Hematopoietic multipotent progenitor cell treated with erythropoietin and hydrocortisone succinate and interleukin-3 and kit ligand, for 4 days (in vitro differentiated cells): ENCODE data around the gene METRNL.

Source experiments
- DNase-seq: peaks from one replicate; pipeline ENCODE4 v3.0.0-alpha.2; 2015

The METRNL gene

GRCh38 chr17:83067718-83068261, 11.6 kb upstream of the METRNL start:
- DNase-seq = no peak

- DNase-seq = peak; percentile 68
Measured at GRCh38 chr17:83068641-83069570, 10.5 kb upstream of the METRNL start.

GRCh38 chr17:83069571-83069906, 9.9 kb upstream of the METRNL start:
- no peak for DNase-seq

- no peak for DNase-seq
Measured at GRCh38 chr17:83069931-83070742, 9.3 kb upstream of the METRNL start.

GRCh38 chr17:83070800-83071341, 8.5 kb upstream of the METRNL start:
- no peak for DNase-seq

GRCh38 chr17:83071365-83071764, 8.0 kb upstream of the METRNL start:
- no peak for DNase-seq

- peak; percentile 86 for DNase-seq
Measured at GRCh38 chr17:83071966-83072562, 7.3 kb upstream of the METRNL start.

- DNase-seq = no peak
Measured at GRCh38 chr17:83072600-83073358, 6.6 kb upstream of the METRNL start.

- peak; percentile 63 for DNase-seq
Measured at GRCh38 chr17:83073389-83074063, 5.9 kb upstream of the METRNL start.

GRCh38 chr17:83074486-83075223, 4.8 kb upstream of the METRNL start:
- DNase-seq = no peak

GRCh38 chr17:83075270-83075880, 4.0 kb upstream of the METRNL start:
- no peak for DNase-seq

- DNase-seq = no peak
Measured at GRCh38 chr17:83076938-83077337, 2.5 kb upstream of the METRNL start.

GRCh38 chr17:83077411-83077810, 2.0 kb upstream of the METRNL start:
- DNase-seq = no peak

- DNase-seq = no peak
Measured at GRCh38 chr17:83077939-83078338, 1.5 kb upstream of the METRNL start.

GRCh38 chr17:83078378-83079351, 744 bp upstream of the METRNL start:
- DNase-seq = no peak

GRCh38 chr17:83079766-83080578, 563 bp downstream of the METRNL start:
- peak; percentile 47 for DNase-seq

- no peak for DNase-seq
Measured at GRCh38 chr17:83080579-83080857, 1.1 kb downstream of the METRNL start.
